ENCODE data around the gene C4BPA. TPM values are rescaled to one million over a fixed set of nuclear protein-coding genes. Genes with fewer than 3 reads are reported as not detected.

The C4BPA gene
- total and polyA plus RNA-seq, 2 of the 8 experiments (the other 6 are each of a cell fraction or from before 2014, with no cell fraction given): not detected

DNA sequence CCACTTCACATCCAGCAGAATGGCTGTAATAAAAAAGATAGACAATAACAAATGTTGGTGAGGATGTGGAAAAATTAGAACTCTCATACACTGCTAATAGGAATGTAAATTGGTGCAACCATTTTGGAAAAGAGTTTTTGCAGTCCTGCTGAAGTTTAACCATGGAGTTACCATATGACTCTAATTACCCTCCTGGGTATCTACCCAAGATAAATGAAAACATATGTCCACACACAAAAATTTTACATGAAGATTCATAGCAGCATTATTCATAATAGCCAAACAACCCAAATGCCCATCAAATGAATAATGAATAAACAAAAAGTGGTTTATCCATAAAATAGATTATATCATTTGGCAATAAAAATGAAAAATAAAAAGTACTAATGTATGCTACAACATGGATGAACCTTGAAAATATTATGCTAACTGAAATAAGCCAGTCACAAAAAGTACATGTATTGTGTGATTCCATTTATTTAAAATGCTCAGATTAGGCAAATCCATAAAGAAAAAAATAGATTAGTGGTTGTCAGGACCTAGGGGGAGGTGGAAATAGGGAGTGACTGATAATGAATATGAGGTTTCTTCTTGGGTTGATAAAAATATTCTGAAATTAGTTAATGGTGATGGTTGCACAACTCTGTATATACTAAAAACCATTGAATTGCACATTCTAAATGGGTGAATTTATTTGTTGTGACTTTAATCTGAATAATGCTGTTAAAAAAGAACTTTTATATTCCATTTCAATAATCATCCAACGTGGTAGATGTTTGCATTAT is 26.4 kb downstream of the C4BPA start:
- H4K91ac ChIP-seq (replicated peaks; ENCODE audit: insufficient read length, low read length): no peak overlapping the region
- H3K79me2 ChIP-seq (ENCODE audit: control insufficient read depth in 1 of 2, insufficient read depth in 2 of 2, low read length in 2 of 2): no peaks in the 10 kb centered on the region
- no peak overlapping the region for H2BK120ac ChIP-seq (replicated peaks; ENCODE audit: low read depth, low read length)
- no peaks in the 10 kb centered on the region for H3K23me2 ChIP-seq (ENCODE audit: low read depth, low read length)
- WGBS, 2 experiments (ENCODE audit: extremely low coverage in 1 of 2, insufficient coverage in 1 of 2, insufficient read length in 1 of 2, insufficient replicate concordance in 2 of 2, low coverage in 1 of 2, low lambda C conversion rate in 2 of 2, missing lambda C conversion rate in 1 of 2): 67% methylated on average over 1 of the region's 1 CpG; no CpG with 5 or more reads in 1 of the 2 experiments
- no peak overlapping the region for H2AK5ac ChIP-seq (ENCODE audit: low read depth, low read length)
- no peak overlapping the region for H3K56ac ChIP-seq (replicated peaks; ENCODE audit: insufficient read length, low read depth, low read length)
- no peak overlapping the region for H3K9ac ChIP-seq (replicated peaks in 1 of 4; ENCODE audit: extremely low read depth in 1 of 4, low read depth in 3 of 4, low read length in 3 of 4)
- H3K27ac ChIP-seq (ENCODE audit: low read depth, low read length): no peak overlapping the region
- H3K23ac ChIP-seq (ENCODE audit: insufficient read length): no peak overlapping the region
- H2BK5ac ChIP-seq (ENCODE audit: low read depth, low read length): no peak overlapping the region
- H3K4ac ChIP-seq (replicated peaks; ENCODE audit: insufficient read length, low read depth, low read length): no peak overlapping the region
- H2BK15ac ChIP-seq (ENCODE audit: low read length): no peak overlapping the region
- FAIRE-seq: no peak
- no peak overlapping the region for H3K4me2 ChIP-seq (ENCODE audit: insufficient read depth in 1 of 2, low read depth in 2 of 2, low read length in 2 of 2)
- no peak for DNase-seq (ENCODE audit: low read depth in 1 of 2, low spot score in 2 of 2)
- CTCF ChIA-PET (ENCODE audit: partially characterized antibody): no interaction called here
- no peaks in the 10 kb centered on the region for H3K36me3 ChIP-seq (ENCODE audit: control insufficient read depth in 2 of 4, insufficient read depth in 4 of 4, low read length in 3 of 4)
- H3K18ac ChIP-seq (ENCODE audit: extremely low read depth, low read length): no peak overlapping the region
- H3K4me3 ChIP-seq (ENCODE audit: extremely low read depth in 1 of 4, insufficient read depth in 2 of 4, low read depth in 3 of 4, low read length in 4 of 4): no peak overlapping the region
- no peaks in the 10 kb centered on the region for H3K27me3 ChIP-seq (replicated peaks in 1 of 4; ENCODE audit: control insufficient read depth in 3 of 4, extremely low read depth in 1 of 4, insufficient read depth in 3 of 4, low read length in 3 of 4)
- H4K5ac ChIP-seq (ENCODE audit: insufficient read length, low read depth, low read length): no peak overlapping the region
- no peak overlapping the region for H2BK20ac ChIP-seq (ENCODE audit: low read length)
- POLR2A ChIA-PET (ENCODE audit: partially characterized antibody): no interaction called here
- no peak overlapping the region for H4K8ac ChIP-seq (ENCODE audit: extremely low read depth, insufficient read depth, low read length)
- no peak overlapping the region for H3K14ac ChIP-seq (ENCODE audit: insufficient read length)
- H2BK12ac ChIP-seq (ENCODE audit: low read depth, low read length): no peak overlapping the region
- no peaks in the 10 kb centered on the region for H3K79me1 ChIP-seq (ENCODE audit: low read depth, low read length)
- no peaks in the 10 kb centered on the region for H4K20me1 ChIP-seq (replicated peaks in 1 of 2; ENCODE audit: control insufficient read depth in 1 of 2, insufficient read depth in 2 of 2, low read length in 2 of 2)
- no peak overlapping the region for H2AFZ ChIP-seq (ENCODE audit: low read length)
- no peaks in the 10 kb centered on the region for H3K9me3 ChIP-seq (ENCODE audit: insufficient read depth in 2 of 2, low read depth in 1 of 2, low read length in 1 of 2)
- H3K4me1 ChIP-seq (replicated peaks in 1 of 4; ENCODE audit: control insufficient read depth in 3 of 4, insufficient read depth in 4 of 4, low read length in 3 of 4): no peaks in the 10 kb centered on the region
- TF ChIP-seq CEBPB (IDR thresholded peaks at IDR 0.05; ENCODE audit: low read depth, low read length): no peak
- TF ChIP-seq POLR2A (IDR thresholded peaks at IDR 0.05; ENCODE audit: control extremely low read depth in 1 of 2, low read depth in 2 of 2, low read length in 2 of 2): no peak
- TF ChIP-seq ZNF274 (IDR thresholded peaks at IDR 0.05; ENCODE audit: borderline replicate concordance, extremely low read depth, low read length): no peak
- TF ChIP-seq GABPA (IDR thresholded peaks at IDR 0.05; ENCODE audit: borderline replicate concordance, insufficient read depth, low read length): no peak
- TF ChIP-seq SP4 (IDR thresholded peaks at IDR 0.05; ENCODE audit: low read length): no peak
- TF ChIP-seq, protein P1, sequence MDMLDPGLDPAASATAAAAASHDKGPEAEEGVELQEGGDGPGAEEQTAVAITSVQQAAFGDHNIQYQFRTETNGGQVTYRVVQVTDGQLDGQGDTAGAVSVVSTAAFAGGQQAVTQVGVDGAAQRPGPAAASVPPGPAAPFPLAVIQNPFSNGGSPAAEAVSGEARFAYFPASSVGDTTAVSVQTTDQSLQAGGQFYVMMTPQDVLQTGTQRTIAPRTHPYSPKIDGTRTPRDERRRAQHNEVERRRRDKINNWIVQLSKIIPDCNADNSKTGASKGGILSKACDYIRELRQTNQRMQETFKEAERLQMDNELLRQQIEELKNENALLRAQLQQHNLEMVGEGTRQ (IDR thresholded peaks at IDR 0.05; ENCODE audit: low read length): no peak
- TF ChIP-seq EZH2 (IDR thresholded peaks at IDR 0.05; ENCODE audit: low read depth, low read length, severe bottlenecking): no peak
- TF ChIP-seq RBBP5 (IDR thresholded peaks at IDR 0.05; ENCODE audit: borderline replicate concordance, low read depth, low read length): no peak
- TF ChIP-seq CREB1 (IDR thresholded peaks at IDR 0.05): no peak
- no peak for TF ChIP-seq ASH2L (IDR thresholded peaks at IDR 0.05; ENCODE audit: low read length)
- no peak for TF ChIP-seq HDAC2 (IDR thresholded peaks at IDR 0.05; ENCODE audit: borderline replicate concordance in 1 of 2, low read depth in 2 of 2, low read length in 2 of 2)
- no peak for TF ChIP-seq CHD2 (IDR thresholded peaks at IDR 0.05; ENCODE audit: low read length)
- TF ChIP-seq TBP (IDR thresholded peaks at IDR 0.05; ENCODE audit: low read depth, low read length): no peak
